Omental fat pad (tissue), 4 donors: ENCODE data around the gene IRS2. TPM values are rescaled to one million over a fixed set of nuclear protein-coding genes. Genes with fewer than 3 reads are reported as not detected.

Experiments used
- ATAC-seq: fragments of 150-250 bp; one replicate; pipeline ENCODE4 v1.9.1; 2016; ENCODE audit warnings: mild to moderate bottlenecking, moderate library complexity; ENCODE audit not compliant: low FRiP score
- DNase-seq: peaks from one replicate; pipeline ENCODE4 v3.0.0-alpha.2; 2019; ENCODE audit warnings: low spot score
- total RNA-seq, 4 donors: library from RNA; depleted of rRNA; stranded (reverse); fragments of >200 nt; gene quantifications; one replicate each; pipeline ENCODE4 v1.1.0, GENCODE V29; 2016
- TF ChIP-seq, protein P1 (sequence below), 3 donors: fragments of 450-650 bp; IDR thresholded peaks; one replicate each; pipeline ENCODE4 v1.5.1; 2016 to 2017; ENCODE audit warnings: antibody characterized with exemption in 3 of 3, mild to moderate bottlenecking in 3 of 3, moderate library complexity in 2 of 3

Gene IRS2
- total RNA-seq, 4 donors from 2014 or later = 25.2 to 70.9 (median 34.2) TPM

DNA sequence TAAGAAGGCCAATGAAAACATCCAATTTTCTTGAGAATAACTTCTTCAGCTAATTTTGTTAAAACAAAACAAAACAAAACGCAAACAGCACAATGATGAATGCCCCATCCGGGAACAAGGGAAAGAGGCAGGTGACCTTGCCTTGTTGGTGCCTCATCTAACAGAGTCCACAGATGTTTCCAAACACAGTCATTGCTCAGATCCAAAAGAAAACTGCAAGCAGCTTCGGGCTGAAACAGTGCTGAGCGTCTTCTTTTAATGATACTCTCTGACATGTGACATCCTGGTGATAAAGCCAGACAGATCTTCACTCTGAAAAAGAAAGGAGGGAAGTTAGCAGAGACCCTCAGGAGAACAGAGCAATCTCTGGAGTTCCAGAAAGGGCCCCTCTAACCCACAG is 30.4 kb downstream of the IRS2 start:
- DNase-seq = no peak
- ATAC-seq = no peak
- TF ChIP-seq, protein P1, sequence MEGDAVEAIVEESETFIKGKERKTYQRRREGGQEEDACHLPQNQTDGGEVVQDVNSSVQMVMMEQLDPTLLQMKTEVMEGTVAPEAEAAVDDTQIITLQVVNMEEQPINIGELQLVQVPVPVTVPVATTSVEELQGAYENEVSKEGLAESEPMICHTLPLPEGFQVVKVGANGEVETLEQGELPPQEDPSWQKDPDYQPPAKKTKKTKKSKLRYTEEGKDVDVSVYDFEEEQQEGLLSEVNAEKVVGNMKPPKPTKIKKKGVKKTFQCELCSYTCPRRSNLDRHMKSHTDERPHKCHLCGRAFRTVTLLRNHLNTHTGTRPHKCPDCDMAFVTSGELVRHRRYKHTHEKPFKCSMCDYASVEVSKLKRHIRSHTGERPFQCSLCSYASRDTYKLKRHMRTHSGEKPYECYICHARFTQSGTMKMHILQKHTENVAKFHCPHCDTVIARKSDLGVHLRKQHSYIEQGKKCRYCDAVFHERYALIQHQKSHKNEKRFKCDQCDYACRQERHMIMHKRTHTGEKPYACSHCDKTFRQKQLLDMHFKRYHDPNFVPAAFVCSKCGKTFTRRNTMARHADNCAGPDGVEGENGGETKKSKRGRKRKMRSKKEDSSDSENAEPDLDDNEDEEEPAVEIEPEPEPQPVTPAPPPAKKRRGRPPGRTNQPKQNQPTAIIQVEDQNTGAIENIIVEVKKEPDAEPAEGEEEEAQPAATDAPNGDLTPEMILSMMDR (IDR thresholded peaks at IDR 0.05) = no peak

DNA sequence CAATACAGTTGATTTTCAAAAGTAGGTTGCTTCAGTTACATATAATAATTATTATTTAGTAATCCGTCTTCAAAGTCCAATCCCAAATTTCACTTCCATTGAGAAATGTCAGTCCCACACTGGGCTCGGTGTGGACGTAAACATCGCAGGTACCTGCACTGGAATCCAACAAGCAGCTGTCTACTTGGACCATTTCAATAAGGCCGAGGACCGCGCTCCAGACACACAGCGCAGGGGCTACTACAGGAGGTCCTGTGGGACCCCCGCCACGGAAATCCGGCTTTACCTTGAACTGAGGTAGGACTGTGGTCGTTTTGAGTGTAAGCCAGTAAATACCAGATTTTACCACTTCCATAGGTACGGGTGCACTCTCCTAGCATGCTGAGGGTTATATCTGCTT is 30.8 kb downstream of the IRS2 start:
- DNase-seq (no peak), ATAC-seq (no peak)
- TF ChIP-seq, protein P1 (IDR thresholded peaks at IDR 0.05) = no peak

DNA sequence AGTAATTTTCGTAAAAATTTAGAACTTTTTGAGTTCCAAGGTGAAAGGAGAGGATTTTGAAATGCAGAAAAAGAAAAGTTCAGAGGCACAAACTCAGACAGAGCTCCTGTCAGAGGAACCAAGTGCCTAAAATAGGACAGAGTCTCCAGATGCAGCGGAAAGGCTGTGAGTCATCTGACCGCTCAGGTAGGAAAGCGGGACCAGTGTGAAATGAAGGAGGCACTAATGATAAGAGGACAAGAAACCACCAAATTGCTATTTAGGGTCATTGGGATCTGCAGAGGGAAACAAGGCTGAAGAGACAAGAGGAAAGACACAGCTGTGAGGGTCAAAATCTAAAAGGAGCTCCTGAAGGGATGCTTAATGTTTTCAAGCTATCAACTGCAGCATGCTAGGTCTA is 34.9 kb downstream of the IRS2 start:
- ATAC-seq (no peak), DNase-seq (no peak)
- TF ChIP-seq, protein P1 (IDR thresholded peaks at IDR 0.05) = no peak

DNA sequence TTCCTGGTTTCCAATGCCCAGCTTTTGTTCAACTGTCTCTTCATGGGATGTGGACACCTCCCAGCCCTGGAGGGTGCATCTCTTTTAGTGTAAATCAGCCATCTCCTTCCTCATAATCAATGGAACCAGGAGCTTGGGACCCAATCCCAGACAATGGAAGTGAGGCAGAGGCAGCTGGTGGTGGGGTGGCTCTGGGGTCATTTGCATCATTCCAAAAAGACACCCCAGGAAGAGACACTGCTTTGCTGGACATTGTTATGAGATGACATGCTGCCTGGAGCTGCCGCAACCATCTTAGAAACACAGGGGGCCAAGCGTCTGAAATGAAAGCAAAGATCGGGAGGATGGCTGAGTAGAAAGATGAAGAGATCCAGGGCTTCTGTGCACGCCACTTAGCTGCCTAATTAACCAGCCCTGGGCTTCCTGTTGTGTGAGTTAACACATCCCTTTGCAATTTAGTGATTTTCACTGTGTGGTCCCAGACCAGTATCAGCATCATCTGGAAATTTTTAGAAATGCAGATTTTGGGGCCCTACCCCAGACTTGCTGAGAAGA is 36.1 kb downstream of the IRS2 start:
- ATAC-seq (no peak), DNase-seq (no peak)
- TF ChIP-seq, protein P1 (IDR thresholded peaks at IDR 0.05) = no peak

DNA sequence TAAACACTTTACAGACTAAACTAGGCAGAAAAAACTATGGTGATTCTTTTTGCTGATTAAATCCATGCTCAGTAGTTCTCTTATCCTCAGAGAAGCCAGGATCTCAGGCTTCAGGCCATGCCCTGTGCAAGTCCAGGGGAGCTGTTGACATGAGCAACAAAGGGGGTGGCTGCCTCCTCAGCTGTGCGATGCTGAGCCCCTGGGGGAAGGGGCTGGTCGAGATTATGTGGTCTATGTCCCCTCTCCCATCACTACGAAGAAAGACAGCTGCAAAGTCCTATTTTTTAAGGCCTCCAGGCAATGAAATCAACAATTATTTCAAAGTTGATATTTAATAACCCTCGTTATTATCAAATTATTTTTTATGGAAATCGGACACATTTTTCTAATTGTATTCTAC is 37.0 kb downstream of the IRS2 start:
- TF ChIP-seq, protein P1 (IDR thresholded peaks at IDR 0.05) = no peak
- DNase-seq = no peak
- ATAC-seq = no peak

DNA sequence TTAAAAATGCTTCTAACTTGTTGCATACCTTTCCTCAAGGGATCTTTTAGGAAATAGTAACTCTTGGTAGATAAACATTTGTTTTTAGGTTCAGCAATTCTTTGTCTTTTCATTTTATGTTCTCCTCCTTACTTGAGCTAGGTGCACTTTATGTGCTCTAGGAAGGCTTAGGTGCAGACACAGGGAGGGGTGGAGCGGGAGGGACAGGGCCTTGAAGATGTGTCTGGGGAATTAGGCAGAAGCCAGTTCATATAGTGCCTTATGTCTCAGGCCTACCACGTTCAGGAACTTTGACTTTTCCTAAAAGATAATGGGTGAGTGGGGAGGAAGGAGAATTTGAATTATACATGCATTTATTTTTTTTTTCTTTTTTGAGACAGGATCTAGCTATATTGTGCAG is 37.7 kb downstream of the IRS2 start:
- TF ChIP-seq, protein P1 (IDR thresholded peaks at IDR 0.05) = no peak
- no peak for DNase-seq
- ATAC-seq = no peak

DNA sequence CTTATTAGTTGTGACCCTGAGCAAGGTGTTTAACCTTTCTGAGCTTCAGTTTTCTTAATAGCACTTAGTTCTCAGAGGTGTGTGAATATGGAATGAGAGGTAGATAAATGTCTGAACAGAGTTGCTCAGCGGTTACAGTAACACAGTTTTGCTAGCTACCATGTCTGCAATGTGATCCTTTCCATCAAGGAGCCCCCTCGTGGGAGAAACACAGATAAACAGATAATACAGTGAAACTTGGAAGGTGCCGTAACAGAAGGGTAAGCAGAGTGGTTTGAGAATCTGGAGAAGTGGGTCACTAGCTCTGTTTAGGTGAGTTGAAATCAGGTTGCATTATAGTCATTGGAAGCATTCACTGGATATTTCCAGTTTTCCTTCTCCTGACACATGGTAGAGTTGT is 38.9 kb downstream of the IRS2 start:
- no peak for ATAC-seq
- DNase-seq = no peak
- TF ChIP-seq, protein P1 (IDR thresholded peaks at IDR 0.05) = no peak
